ENCODE measurements around the gene KLHL40. TPM values are rescaled to one million over a fixed set of nuclear protein-coding genes. Genes with fewer than 3 reads are reported as not detected.

The KLHL40 gene
- total RNA-seq, 1 donor from 2014 or later = not detected

DNA sequence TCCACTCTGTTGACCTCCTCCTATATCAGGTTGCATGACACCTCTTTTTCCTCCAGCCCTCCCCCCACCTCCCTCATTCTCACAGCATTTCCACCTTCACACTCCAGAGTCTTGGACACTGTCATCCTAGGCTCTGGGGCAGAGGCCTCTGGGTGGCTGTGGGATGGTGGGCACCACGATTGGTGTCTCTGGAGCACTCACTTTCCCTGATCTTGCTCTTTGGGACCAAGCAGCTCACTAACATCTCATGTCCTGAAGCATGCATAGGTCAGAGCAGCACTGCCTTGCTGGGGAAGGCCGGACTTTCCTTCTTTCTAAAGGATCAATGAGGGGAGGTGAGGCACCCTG is 16.9 kb upstream of the KLHL40 start:
- DNase-seq (ENCODE audit: low read depth in 2 of 2) = no peak

- DNase-seq (ENCODE audit: low read depth in 2 of 2) = no peak
These were observed 16.5 kb upstream of the KLHL40 start for GRCh38 chr3:42668793-42669217.

DNA sequence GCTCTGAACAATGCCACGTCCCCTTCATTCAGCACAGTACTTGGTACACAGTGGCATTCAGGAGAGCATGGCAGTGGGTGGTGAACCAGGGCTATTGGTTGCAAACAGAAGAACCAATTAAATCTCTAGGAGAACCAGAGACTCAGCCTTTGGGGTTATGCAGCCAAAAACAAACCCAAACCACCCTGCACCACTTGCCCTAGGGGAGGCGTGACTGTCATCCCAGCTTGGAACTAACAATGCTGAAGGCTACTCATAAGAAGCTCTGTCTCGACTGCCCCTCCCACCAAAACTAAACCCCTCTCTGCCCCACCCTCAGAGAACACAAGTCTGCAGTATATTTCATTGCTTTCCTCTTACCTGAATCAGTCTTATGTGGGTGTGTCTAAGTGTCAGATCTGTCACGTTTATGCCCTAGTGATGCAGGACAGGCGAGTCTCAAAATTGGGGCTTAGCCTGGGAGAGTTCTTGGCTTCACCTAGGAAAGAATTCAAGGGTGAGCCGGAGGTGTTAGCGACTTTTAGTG is 15.2 kb upstream of the KLHL40 start:
- DNase-seq (ENCODE audit: low read depth in 2 of 2) = no peak

- no peak for DNase-seq (ENCODE audit: low read depth in 2 of 2)
These were observed 14.7 kb upstream of the KLHL40 start for GRCh38 chr3:42670670-42671069.

- DNase-seq (ENCODE audit: low read depth in 2 of 2) = no peak
These were observed 12.8 kb upstream of the KLHL40 start for GRCh38 chr3:42672515-42672914.

DNA sequence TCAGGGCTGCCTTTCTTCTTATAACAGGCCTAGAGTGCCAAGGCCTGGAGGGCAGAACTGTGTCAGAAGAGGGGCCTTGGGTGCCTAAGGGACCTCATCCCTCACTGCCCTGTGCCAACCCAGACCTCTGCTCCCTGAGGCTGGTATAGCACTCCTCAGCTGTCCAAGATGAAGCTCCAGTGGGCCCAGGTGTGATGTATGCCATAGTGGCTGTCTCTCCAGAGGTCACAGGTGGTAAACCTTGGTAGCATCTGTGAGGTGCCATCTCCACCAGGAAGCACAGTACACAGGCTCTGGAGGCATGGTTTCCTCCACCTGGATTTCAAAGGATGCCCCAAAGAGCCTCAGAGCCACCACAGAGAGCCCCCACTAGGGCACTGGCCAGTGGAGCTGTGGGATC is 12.3 kb upstream of the KLHL40 start:
- no peak for DNase-seq (ENCODE audit: low read depth in 2 of 2)

DNA sequence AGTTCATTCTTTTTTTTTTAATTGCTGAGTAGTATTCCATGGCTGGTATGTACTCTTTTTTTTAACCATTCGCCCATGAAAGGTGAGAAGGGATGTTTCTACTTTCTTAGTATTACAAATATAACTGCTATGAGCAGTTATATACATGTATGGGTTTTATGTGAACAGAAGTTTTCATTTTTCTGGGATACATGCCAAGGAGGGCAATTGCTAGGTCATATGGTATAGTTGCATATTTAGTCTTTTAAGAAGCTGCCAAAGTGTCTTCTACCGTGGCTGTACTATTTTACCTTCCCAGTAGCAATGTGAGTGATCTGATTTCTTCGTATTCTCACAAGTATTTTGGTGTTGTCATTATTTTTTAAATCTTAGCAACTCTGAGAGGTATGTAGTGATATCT is 11.2 kb upstream of the KLHL40 start:
- DNase-seq (ENCODE audit: low read depth in 2 of 2) = no peak

GRCh38 chr3:42675909-42676308 is 9.4 kb upstream of the KLHL40 start:
- no peak for DNase-seq (ENCODE audit: low read depth in 2 of 2)

DNA sequence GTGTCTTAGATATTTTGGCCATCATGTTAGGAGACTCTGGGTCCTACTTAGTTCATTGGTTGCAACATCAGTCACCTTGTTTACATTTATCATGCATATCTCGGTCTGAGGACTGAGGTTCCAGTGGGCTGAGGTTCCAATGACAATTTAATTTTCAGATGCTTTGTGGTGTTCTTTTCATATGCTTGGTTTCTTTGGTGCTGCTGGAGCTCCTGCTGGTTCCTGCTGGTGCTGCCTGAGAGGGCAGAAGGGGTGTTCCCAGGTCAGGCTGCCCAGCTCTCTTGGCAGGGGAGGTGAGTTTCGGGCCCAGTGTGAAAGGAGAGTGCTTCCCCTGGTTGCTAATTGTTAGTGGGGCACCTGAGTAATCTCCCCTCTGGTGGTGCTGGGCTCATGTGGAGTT is 6.9 kb upstream of the KLHL40 start:
- DNase-seq (ENCODE audit: low read depth in 2 of 2) = no peak

DNA sequence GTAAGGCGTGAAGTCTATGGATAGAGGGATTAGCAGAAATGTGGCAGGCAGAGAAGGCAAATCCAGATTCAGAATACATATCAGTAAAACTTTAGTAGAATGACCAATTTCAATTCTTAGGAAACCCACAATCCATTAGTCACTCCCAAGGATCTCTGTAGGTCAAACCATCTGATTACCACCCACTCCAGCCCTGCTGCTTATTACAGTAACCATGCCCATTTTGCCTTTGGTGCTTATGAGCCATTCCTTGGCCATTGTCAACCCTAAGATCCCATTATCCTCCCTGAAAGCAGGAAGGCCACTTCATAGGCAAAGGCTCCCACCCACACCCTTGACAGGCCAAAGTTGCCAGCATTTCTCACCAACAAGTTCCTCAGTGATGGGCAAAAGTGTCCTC is 5.1 kb upstream of the KLHL40 start:
- DNase-seq (ENCODE audit: low read depth in 2 of 2) = no peak

GRCh38 chr3:42680806-42681205 is 4.5 kb upstream of the KLHL40 start:
- DNase-seq (ENCODE audit: low read depth in 2 of 2) = no peak

DNA sequence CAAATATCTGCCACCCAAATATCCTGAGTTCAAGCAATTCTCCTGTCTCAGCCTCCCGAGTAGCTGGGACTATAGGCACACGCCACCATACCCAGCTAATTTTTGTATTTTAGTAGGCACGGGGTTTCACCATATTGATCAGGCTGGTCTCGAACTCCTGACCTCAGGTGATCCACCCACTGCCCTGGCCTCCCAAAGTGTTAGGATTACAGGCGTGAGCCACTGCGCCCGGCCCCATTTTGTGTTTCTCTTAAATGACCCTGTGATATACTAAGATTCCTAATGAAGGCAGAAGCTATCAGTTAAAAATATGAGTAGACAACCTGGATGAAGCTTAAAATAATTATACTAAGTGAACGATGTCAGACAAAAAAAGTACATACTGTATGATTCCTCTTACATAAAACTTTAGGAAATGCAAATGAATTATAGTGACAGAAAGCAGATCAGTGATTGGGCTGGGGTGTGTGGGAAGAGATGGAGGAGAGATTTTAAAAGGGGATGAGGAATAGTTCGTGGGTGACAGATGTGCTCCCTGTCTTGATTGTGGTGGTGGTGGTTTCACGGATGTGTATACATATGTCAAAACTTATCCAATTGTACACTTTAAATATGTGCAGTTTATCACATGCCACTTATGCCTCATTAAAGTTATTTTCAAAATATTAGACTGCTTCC is 3.8 kb upstream of the KLHL40 start:
- no peak for DNase-seq (ENCODE audit: low read depth in 2 of 2)

DNA sequence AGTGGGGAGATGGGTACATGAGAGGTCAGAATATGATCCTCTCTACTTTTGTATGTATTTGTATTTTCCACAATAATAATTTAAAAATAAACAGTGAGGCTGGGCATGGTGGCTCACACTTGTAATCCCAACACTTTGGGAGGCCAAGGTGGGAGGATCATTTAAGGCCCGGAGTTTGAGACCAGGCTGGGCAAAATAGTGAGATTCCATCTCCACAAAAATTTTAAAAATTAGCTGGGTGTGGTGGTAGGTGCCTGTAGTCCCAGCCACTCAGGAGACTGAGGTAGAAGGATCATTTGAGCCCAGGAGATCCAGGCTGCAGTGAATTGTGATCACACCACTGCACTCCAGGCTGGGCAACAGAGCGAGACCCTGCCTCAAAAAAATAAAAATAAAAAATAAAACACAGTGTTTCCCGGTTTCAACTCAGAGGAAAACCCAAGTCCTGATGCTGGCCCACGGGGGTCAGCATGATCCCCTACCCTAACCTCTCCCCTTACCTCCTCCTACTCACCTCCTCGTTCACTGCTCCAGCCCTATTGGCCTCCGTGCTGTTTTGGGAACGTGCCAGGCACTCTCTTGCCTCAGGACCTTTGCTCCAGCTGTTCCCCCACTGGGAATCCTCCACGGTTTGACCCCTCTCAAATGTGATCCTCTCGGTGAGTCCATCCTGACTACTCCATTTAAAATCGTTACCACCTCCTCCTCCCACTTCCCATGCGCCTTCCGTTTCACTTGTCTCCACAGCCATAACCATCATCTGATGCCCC is 2.9 kb upstream of the KLHL40 start:
- DNase-seq (ENCODE audit: low read depth in 2 of 2) = no peak

GRCh38 chr3:42683875-42684598 is 1.3 kb upstream of the KLHL40 start:
- DNase-seq (ENCODE audit: low read depth in 2 of 2) = peak; percentile 84 to 87

DNA sequence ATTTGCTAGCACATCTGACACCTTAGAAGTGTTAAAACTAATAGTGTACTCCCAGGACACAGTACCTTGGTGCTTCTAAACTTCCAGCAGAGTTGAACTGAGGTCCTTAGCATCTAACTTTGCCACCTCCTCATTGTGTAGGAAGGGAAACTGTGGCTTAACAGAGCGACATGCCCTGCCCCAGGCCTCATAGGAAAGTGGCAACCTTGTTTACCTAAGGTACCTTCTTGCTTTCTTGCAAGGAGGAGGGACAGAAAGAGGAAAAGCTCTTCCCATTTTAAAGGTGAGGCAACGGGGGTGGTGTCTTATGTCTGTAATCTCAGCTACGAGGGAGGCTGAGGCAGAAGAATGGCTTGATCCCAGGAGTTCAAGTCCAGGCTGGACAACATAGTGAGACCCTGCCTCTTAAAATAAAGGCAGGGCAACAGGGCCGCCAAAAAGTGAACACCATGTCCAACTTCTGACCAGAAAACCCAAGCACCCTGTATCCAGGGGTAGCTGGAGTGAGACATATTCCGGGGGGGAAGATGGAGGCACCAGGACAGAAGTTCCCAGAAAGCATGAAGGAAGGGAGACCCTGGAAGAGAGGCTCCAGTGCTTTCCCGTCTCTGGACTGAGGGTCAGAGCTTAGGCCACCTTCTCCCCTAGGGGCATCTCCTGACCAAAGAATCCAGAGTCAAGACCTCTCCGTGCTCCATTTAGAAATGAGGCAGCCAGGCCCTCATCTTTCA is 540 bp upstream of the KLHL40 start:
- no peak for DNase-seq (ENCODE audit: low read depth in 2 of 2)

- DNase-seq (ENCODE audit: low read depth in 2 of 2) = no peak
These were observed 819 bp downstream of the KLHL40 start for GRCh38 chr3:42685891-42686820.

- DNase-seq (ENCODE audit: low read depth in 2 of 2) = no peak
These were observed 1.7 kb downstream of the KLHL40 start for GRCh38 chr3:42686832-42687650.

DNA sequence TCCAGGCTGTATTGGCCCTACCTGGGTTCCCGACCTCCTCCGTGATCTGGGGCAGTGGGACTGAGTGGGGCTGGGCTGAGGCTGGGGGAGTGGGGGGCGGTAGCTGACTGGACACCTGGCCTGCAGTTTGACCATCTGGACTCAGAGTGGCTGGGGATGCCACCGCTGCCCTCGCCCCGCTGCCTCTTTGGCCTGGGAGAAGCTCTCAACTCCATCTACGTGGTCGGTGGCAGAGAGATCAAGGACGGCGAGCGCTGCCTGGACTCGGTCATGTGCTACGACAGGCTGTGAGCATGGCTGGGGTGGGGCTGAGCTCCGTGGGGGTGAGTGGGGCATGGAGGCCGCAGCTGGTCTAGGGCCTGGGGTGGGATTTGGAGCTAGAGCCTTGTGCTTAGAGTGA is 2.7 kb downstream of the KLHL40 start:
- DNase-seq (ENCODE audit: low read depth in 2 of 2) = no peak

DNA sequence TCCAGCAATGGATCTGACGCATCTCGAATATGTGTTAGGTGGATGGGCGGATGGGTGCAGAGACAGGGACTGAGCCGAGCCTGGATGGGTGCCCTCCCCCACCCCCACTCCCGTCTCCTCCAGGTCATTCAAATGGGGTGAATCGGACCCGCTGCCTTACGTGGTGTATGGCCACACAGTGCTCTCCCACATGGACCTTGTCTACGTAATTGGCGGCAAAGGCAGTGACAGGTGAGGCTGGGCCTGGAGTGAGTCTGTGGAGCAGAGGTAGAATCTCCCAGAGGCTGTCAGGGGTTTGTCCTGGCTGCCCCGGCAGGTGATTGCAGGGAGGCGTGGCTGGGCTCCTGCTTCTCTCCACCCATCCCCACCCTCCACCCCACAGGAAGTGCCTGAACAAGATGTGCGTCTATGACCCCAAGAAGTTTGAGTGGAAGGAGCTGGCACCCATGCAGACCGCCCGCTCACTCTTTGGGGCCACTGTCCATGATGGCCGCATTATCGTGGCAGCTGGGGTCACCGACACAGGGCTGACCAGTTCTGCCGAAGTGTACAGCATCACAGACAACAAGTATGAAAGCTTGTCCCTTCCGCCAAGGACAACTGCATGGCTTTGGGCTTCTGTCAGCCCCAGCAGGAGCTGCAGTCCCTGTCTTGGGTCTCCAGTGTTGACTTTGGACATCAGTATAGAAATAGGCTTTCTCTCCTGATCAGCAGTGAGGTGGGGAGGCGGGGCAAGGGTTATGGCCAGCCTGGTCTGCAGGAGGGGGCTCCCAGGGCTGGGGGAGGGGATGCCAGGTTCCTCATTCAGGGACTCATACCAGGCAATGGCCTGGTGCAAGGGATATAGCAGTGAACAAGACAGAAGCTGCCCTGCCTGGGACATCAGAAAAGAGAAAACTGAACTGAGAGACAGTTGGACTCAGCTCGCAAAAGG is 3.4 kb downstream of the KLHL40 start:
- DNase-seq (ENCODE audit: low read depth in 2 of 2) = no peak
